Left lung (tissue), 10 donors: ENCODE data around the gene NLRC5. TPM values are rescaled to one million over a fixed set of nuclear protein-coding genes. Genes with fewer than 3 reads are reported as not detected.
A peak's percentile ranks its signal among the peaks of the same experiment; 100 is the strongest.

Source experiments
- ATAC-seq: fragments of 200-7000 bp; cut with Tn5 transposase; one replicate; pipeline ENCODE4 v1.9.1; 2020; ENCODE audit warnings: moderate library complexity
- DNase-seq, 4 donors: peaks; one replicate each; pipeline ENCODE4 v3.0.0-alpha.2; 2013 to 2020
- H3K27ac ChIP-seq, 2 donors: fragments of 200-600 bp; sonication (generic) in 1 of 2; one replicate each; pipeline versions ENCODE4 v1.5.0 to v1.8.0; 2020 to 2021
- H3K27me3 ChIP-seq, 2 donors: fragments of 200-600 bp; sonication (generic) in 1 of 2; one replicate each; pipeline versions ENCODE4 v1.5.0 to v1.8.0; 2020 to 2021
- H3K36me3 ChIP-seq, 2 donors: fragments of 200-600 bp; sonication (generic) in 1 of 2; one replicate each; pipeline versions ENCODE4 v1.5.0 to v1.8.0; 2020 to 2021
- H3K4me1 ChIP-seq, 2 donors: fragments of 200-600 bp; one replicate each; pipeline ENCODE4 v1.8.0; 2021
- H3K4me3 ChIP-seq, 2 donors: fragments of 200-600 bp; sonication (generic) in 1 of 2; one replicate each; pipeline versions ENCODE4 v1.5.0 to v1.8.0; 2020 to 2021; ENCODE audit warnings: mild to moderate bottlenecking in 1 of 2
- H3K9me3 ChIP-seq, 2 donors: fragments of 200-600 bp; sonication (generic) in 1 of 2; one replicate each; pipeline versions ENCODE4 v1.5.0 to v1.8.0; 2020 to 2021
- intact Hi-C, 2 donors: fragments of 100-400 bp; cut with DNase I; formaldehyde crosslinking; loops; one replicate each; pipeline versions ENCODE4 v1.11.2 to v1.14.2; 2022
- polyA plus RNA-seq, 6 donors: library from polyadenylated mRNA; unstranded; fragments of 120-200 nt; gene quantifications; one replicate each; pipeline ENCODE4 v1.2.1, GENCODE V29; 2013; ENCODE audit not compliant: insufficient read length in 6 of 6
- total RNA-seq, 2 donors: library from RNA; stranded (reverse); fragmentation: NEBNext Ultra II Directional; extraction: Animal tissue kit (Norgen Biotek cat#: 25700); gene quantifications; one replicate each; pipeline ENCODE4 v1.2.1, GENCODE V29; 2021
- TF ChIP-seq, protein P1 (sequence below), 2 donors: fragments of 200-600 bp; sonication (generic) in 1 of 2; IDR thresholded peaks; one replicate each; pipeline versions ENCODE4 v1.5.0 to v1.8.0; 2021; ENCODE audit warnings: antibody characterized with exemption in 2 of 2
- donor health status: DM: no; HTN: yes; CAD: no.
- donor health status: DM: no; HTN: no; CAD: no.

Gene NLRC5
- total and polyA plus RNA-seq, 8 donors, result 9.8 to 93.3 (median 12.9) TPM

GRCh38 chr16:57127836-57128235 lies 138.5 kb downstream of the NLRC5 start:
- Histone ChIP-seq H3K27me3 (no peaks in the 10 kb centered on the region), H3K9me3 (no peaks in the 10 kb centered on the region), H3K4me1 (peaks cover 0 to 18% of the 10 kb centered on the region in 2 donors), H3K36me3 (peaks cover 0 to 75% of the 10 kb centered on the region in 2 donors), H3K27ac (no peak overlapping the region), H3K4me3 (no peak overlapping the region)
- peak in 1 of 4 donors; percentile 16 for DNase-seq
- intact Hi-C loops, result no loop called here
- TF ChIP-seq, protein P1, sequence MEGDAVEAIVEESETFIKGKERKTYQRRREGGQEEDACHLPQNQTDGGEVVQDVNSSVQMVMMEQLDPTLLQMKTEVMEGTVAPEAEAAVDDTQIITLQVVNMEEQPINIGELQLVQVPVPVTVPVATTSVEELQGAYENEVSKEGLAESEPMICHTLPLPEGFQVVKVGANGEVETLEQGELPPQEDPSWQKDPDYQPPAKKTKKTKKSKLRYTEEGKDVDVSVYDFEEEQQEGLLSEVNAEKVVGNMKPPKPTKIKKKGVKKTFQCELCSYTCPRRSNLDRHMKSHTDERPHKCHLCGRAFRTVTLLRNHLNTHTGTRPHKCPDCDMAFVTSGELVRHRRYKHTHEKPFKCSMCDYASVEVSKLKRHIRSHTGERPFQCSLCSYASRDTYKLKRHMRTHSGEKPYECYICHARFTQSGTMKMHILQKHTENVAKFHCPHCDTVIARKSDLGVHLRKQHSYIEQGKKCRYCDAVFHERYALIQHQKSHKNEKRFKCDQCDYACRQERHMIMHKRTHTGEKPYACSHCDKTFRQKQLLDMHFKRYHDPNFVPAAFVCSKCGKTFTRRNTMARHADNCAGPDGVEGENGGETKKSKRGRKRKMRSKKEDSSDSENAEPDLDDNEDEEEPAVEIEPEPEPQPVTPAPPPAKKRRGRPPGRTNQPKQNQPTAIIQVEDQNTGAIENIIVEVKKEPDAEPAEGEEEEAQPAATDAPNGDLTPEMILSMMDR (IDR thresholded peaks at IDR 0.05), result no peak
- no peak for ATAC-seq

- ATAC-seq (peak; percentile 38), DNase-seq (peak in 1 of 4 donors; percentile 51)
- Histone ChIP-seq H3K27ac (no peak overlapping the region), H3K4me1 (peaks cover 0 to 7% of the 10 kb centered on the region in 2 donors), H3K36me3 (peaks cover 0 to 66% of the 10 kb centered on the region in 2 donors), H3K9me3 (no peaks in the 10 kb centered on the region), H3K27me3 (no peaks in the 10 kb centered on the region), H3K4me3 (no peak overlapping the region)
- intact Hi-C loops, result no loop called here
- TF ChIP-seq, protein P1 (IDR thresholded peaks at IDR 0.05), result no peak
These were observed 139.5 kb downstream of the NLRC5 start for GRCh38 chr16:57128771-57129389.

DNA sequence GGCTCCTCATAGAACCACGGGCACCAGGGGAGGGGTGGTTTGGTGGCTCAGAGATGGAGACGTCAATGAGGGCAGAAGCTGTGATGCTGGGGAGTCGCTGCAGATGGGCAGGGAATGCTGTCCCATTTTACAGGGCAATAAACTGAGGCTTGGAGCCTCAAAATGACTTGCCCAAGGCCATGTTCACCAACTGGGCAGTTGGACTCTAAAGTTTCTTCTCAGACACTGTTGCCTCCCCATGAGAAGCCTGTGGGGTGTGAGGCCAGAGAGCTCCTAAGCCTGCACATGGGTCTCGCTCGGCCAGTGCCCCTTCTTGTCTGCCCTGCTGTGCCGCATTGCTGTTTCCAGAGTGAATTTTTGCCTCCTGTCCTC lies 141.6 kb downstream of the NLRC5 start:
- Histone ChIP-seq H3K27ac (no peak overlapping the region), H3K27me3 (no peaks in the 10 kb centered on the region), H3K4me1 (peaks cover 0 to 11% of the 10 kb centered on the region in 2 donors), H3K4me3 (no peak overlapping the region), H3K9me3 (no peaks in the 10 kb centered on the region), H3K36me3 (peaks cover 0 to 60% of the 10 kb centered on the region in 2 donors)
- TF ChIP-seq, protein P1 (IDR thresholded peaks at IDR 0.05), result no peak
- intact Hi-C loops, result no loop called here
- ATAC-seq (no peak), DNase-seq (peak in 1 of 4 donors; percentile 23)

- no peak overlapping the region for H3K4me3 ChIP-seq
These were observed 142.1 kb downstream of the NLRC5 start for GRCh38 chr16:57131351-57131970.

DNA sequence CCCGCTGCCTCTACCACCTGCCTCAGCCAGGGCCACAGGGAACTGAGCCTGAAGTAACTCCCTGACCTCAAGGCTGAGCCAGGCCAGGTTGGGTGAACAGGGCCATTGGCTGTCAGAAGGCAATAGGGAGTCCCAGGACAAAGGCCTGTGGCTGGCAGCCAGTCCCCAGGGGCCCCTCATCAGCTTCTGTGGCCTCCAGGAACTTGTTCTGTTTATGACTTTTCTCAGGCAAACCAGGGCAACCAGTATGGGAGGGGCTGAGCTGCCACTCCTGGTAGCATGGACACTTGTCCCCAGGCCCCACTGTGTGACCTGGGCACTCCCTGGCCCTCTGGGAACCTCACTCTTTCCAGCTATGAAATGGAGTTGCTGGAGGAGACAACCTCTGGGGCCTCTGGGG lies 143.1 kb downstream of the NLRC5 start:
- no peaks in the 10 kb centered on the region for H3K9me3 ChIP-seq
- H3K36me3 ChIP-seq, result peaks cover 0 to 51% of the 10 kb centered on the region in 2 donors
- H3K27me3 ChIP-seq, result no peaks in the 10 kb centered on the region
- intact Hi-C loops, result no loop called here
- no peak overlapping the region for H3K27ac ChIP-seq
- DNase-seq (peak in 1 of 4 donors; percentile 51), ATAC-seq (peak; percentile 66)
- no peak overlapping the region for H3K4me3 ChIP-seq
- TF ChIP-seq, protein P1 (IDR thresholded peaks at IDR 0.05), result no peak
- H3K4me1 ChIP-seq, result peaks cover 0 to 11% of the 10 kb centered on the region in 2 donors

More at GRCh38 chr16:57131351-57131970, 142.1 kb downstream of the NLRC5 start:
- DNase-seq (peak in 1 of 4 donors; percentile 50), ATAC-seq (no peak)
- intact Hi-C loops, result no loop called here
- H3K36me3 ChIP-seq, result peaks cover 0 to 56% of the 10 kb centered on the region in 2 donors
- H3K27ac ChIP-seq, result no peak overlapping the region
- peaks cover 0 to 11% of the 10 kb centered on the region in 2 donors for H3K4me1 ChIP-seq
- TF ChIP-seq, protein P1 (IDR thresholded peaks at IDR 0.05), result no peak
- no peaks in the 10 kb centered on the region for H3K27me3 ChIP-seq
- H3K9me3 ChIP-seq, result no peaks in the 10 kb centered on the region
